HG03575 (cell line): Measurements from ENCODE around the gene PKD1L1.

ENCODE experiments used
- ATAC-seq: cut with Tn5 transposase; IDR thresholded peaks from one replicate; pipeline ENCODE4 v1.9.1; 2021; ENCODE audit not compliant: unreplicated experiment, insufficient number of reproducible peaks, low FRiP score; ENCODE audit errors: extremely low read depth

The PKD1L1 gene

GRCh38 chr7:47787249-47788069 is 160.8 kb downstream of the PKD1L1 start:
- ATAC-seq: no peak

- ATAC-seq: no peak
Observed at GRCh38 chr7:47786557-47787248, 161.6 kb downstream of the PKD1L1 start.

- no peak for ATAC-seq
Observed at GRCh38 chr7:47785923-47786556, 162.2 kb downstream of the PKD1L1 start.

- ATAC-seq: no peak
Observed at GRCh38 chr7:47783456-47784223, 164.6 kb downstream of the PKD1L1 start.

GRCh38 chr7:47782792-47783191 is 165.5 kb downstream of the PKD1L1 start:
- no peak for ATAC-seq

GRCh38 chr7:47782022-47782421 is 166.2 kb downstream of the PKD1L1 start:
- no peak for ATAC-seq

- ATAC-seq: no peak
Observed at GRCh38 chr7:47780555-47780954, 167.7 kb downstream of the PKD1L1 start.

- no peak for ATAC-seq
Observed at GRCh38 chr7:47779341-47779771, 168.9 kb downstream of the PKD1L1 start.

- ATAC-seq: no peak
Observed at GRCh38 chr7:47778153-47778661, 170.1 kb downstream of the PKD1L1 start.

GRCh38 chr7:47777531-47778152 is 170.6 kb downstream of the PKD1L1 start:
- no peak for ATAC-seq

GRCh38 chr7:47776335-47776734 is 171.9 kb downstream of the PKD1L1 start:
- ATAC-seq: no peak

- no peak for ATAC-seq
Observed at GRCh38 chr7:47775238-47775637, 173.0 kb downstream of the PKD1L1 start.

GRCh38 chr7:47772492-47772891 is 175.8 kb downstream of the PKD1L1 start:
- ATAC-seq: no peak

- no peak for ATAC-seq
Observed at GRCh38 chr7:47771990-47772360, 176.3 kb downstream of the PKD1L1 start.

GRCh38 chr7:47771336-47771989 is 176.8 kb downstream of the PKD1L1 start:
- ATAC-seq: no peak

- no peak for ATAC-seq
Observed at GRCh38 chr7:47766126-47766525, 182.1 kb downstream of the PKD1L1 start.

- ATAC-seq: no peak
Observed at GRCh38 chr7:47765373-47765979, 182.8 kb downstream of the PKD1L1 start.

GRCh38 chr7:47764746-47765145 is 183.5 kb downstream of the PKD1L1 start:
- ATAC-seq: no peak
